Measurements from ENCODE around the gene THUMPD3.

Gene THUMPD3

GRCh38 chr3:9415485-9416138, 52.8 kb downstream of the THUMPD3 start:
- DNase-seq (ENCODE audit: low read depth in 2 of 2): no peak

GRCh38 chr3:9416139-9416780, 53.4 kb downstream of the THUMPD3 start:
- DNase-seq (ENCODE audit: low read depth in 2 of 2): no peak

GRCh38 chr3:9420850-9421549, 58.1 kb downstream of the THUMPD3 start:
- no peak for DNase-seq (ENCODE audit: low read depth in 2 of 2)

GRCh38 chr3:9422712-9423424, 60.0 kb downstream of the THUMPD3 start:
- DNase-seq (ENCODE audit: low read depth in 2 of 2): peak; percentile 97

- DNase-seq (ENCODE audit: low read depth in 2 of 2): no peak
Measured at GRCh38 chr3:9428411-9428810, 65.6 kb downstream of the THUMPD3 start.

GRCh38 chr3:9430733-9431132, 67.9 kb downstream of the THUMPD3 start:
- DNase-seq (ENCODE audit: low read depth in 2 of 2): no peak

GRCh38 chr3:9433627-9434521, 71.0 kb downstream of the THUMPD3 start:
- no peak for DNase-seq (ENCODE audit: low read depth in 2 of 2)

- no peak for DNase-seq (ENCODE audit: low read depth in 2 of 2)
Measured at GRCh38 chr3:9435316-9435715, 72.5 kb downstream of the THUMPD3 start.

Data from fibroblast of skin of left biceps (primary cell).